ENCODE measurements around the gene COA8.

The COA8 gene

DNA sequence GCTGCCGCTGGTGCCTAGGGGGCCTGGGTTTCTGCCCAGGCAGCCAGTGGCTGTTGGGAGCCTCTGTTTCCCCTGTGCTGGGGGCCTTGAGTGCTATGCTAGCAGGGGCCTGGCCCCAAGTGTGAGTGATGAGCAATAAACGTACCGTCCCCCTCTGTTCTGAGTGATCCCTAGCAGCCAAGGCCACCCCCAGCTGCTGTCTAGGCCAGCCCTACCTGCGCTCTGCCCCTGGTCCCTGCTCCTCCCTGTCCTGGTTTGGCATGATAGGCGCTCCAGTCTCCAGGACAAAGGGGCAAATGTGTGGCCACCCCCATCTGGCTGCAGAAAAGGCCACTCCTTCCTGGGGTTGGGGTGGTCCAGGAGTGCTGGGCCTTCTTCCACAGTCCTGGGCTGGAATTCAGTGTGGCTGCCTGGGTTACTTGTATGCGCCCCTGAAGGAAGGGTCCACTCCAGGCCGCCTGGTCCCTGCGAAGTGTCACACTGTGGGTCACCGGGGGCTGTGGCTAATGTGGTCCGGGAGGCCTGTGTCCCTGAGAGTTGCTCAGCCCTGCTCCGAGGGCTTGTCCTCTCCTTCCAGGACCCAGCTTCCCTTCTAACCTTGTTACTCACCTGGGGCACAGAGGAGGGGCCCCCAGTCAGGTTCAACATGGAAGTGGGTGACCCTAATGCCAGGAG is 26.7 kb upstream of the COA8 start:
- no peak for DNase-seq (ENCODE audit: low read depth, low spot score)
- H3K27ac ChIP-seq: no peak overlapping the region

DNA sequence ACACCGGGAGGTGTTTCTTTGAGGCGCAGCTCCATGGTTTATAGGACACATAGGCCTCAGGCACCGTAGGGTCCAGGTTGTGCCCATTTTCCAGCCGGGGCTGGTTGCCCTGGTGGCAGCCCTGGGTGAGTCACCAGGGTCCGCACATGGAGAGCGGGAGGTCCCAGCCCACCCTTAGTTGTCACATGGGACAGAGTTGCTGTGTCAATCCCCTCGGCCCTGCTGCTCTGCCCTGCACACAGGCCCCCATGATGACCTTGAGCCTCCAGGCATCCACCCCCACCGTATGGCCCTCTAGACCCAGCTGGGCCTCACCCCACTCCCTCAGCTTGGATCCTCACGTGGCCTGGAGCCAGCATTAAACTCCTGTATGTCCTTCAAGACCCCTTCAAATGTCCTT is 26.1 kb upstream of the COA8 start:
- H3K27ac ChIP-seq: peak overlapping the region; percentile 42
- no peak for DNase-seq (ENCODE audit: low read depth, low spot score)

DNA sequence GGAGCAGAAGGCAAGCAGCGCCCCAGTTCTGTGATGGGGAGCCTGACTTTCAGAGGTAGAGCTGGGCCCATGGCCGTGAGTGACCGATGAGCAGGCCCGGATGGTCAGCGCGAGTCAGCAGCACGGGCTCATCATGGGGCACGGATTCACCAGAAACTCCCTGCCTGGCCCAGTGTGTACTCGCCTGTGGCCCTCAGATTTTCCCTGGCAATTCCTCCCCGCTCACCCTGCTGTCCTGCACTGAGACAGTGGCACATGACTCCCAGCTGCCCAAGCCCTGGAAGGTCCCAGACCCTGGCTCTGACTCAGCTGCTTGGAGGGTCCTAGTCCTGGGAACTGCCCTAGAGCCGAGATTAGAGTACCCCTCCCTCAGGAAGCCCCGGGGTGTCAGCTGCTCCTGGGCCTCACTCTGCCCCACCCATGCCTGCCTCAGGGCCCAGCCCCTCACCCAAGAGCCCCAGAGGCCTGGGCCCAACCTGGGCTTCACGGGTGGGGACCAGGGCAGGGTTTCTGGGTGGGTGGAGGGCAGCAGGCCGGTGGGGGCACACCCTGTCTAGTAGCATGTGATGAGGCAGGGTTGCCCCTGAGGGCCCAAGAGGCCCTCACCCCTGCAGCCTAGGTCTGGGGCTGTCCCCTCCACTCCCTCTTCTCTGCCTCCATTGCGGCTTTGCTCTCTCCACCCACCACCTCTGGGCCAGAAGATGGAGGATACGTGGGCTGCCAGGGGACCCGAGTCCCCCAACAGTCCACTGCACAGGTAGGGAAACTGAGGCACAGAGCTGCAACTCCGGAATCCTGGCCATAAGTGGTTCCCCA is 25.4 kb upstream of the COA8 start:
- no peak for DNase-seq (ENCODE audit: low read depth, low spot score)
- H3K27ac ChIP-seq: peak overlapping the region; percentile 42

DNA sequence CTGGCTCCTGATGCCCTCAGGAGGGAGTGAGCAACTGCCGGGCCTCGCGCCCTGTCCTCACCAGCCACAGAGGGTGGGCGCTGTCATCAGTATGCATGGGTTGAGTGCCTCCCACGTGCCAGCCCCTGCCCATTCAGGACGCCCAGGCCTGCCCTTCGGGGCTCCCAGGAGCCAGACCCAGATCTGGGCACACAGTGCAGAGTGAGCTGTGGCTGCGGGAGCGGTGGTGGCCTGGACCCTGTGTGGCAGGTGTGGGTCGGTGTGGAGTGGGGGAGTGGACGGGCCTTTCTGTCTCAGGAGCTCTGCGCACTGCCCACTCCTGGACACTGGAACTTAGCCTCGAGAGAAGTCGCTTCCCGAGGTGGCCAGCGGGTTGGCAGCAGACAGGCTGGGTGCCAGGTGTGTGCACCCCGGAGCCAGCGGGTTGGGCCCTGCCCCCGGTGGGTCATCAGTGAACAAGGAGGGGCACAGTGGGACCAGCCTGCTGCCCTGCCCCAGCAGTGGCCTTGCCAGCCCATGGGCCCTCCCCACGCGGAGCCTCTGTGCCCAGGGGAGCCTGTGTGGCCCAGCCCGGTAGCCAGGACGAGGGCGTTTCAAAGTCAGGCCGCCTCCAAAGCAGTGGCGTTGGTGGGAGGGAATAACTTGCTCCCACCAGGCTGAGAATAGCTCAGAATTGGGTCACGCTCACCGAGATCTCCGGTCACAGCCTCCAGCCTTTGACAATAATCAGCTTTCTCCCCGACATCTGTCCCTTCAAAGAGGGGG is 24.3 kb upstream of the COA8 start:
- H3K27ac ChIP-seq: peak overlapping the region; percentile 99
- DNase-seq (ENCODE audit: low read depth, low spot score): no peak

DNA sequence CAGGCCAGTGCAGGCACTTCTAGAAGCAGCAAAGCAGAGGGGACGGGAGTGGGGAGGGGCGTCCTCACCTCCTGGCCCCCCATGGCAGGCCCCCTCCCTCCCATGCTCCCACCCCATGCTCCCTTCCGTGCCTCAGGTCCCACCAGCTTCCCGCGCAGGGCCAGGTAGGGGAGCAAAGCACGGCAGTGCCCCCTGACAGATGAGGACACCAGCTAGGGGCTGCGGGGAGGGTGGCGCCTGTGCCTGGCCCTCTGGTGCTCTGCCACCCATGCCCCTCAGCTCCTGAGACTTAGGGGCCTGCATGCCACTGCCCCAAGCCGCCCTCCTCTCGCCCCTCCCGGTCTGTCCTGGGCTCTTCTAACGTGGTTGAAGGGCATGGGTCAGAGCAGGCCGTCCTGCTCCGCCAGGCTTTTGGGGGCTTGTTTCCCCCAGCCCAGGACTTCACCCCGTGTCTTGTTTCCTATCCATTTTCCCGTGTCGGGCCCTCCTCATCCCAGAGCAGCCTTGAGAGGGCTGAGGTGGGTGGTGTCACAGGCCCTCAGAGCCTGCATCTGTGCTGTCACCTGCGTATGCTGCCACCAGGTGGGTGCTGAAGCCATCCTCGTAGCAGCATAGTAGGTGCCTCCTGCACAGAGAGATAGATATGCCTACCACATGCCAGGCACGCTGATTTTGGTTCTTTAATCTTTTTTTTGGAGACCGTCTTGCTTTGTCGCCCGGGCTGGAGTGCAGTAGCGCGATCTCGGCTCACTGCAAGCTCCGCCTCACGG is 23.5 kb upstream of the COA8 start:
- peak overlapping the region; percentile 99 for H3K27ac ChIP-seq
- DNase-seq (ENCODE audit: low read depth, low spot score): no peak

DNA sequence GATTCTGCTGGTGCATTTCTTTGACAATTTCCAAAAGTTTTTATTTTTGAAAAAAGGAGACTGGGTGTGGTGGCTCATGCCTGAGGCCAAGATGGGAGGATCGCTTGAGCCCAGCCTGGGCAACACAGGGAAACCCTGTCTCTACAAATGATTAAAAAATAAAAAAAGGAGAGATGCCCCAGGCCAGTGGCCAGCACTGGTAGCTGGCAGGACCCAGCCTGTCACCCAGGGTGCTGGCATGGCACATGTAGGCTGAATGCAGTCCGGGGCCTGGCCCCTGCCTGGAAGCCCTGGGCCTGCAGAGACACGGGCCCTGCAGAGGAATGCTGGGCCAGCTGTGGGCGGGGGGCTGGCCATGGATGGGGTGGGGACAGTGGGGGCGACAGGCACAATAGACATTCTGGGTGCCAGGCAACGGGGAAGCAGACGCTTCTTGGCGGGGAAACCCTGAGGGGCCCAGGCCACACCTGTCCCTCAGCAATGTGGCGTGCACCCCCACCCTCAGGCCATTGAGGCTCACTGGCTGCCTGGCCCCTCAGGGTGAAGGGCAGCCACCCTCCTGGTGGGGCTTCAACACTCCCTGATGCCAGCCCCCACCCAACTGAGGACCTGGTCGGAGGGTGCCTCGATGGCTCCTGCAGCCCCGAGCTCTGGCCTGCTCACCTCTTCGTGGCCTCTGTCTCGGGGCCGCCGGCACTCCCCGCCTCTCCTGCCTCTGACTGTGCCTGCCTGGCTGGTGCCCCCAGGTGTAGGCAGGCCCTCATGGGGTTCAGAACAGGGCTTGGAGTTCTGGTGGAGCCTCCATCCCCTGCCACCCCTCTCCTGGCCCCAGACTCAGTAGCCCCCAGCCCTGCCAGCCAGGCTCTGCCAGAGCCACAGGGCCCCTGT is 21.7 kb upstream of the COA8 start:
- peak overlapping the region; percentile 99 for H3K27ac ChIP-seq
- DNase-seq (ENCODE audit: low read depth, low spot score): no peak

DNA sequence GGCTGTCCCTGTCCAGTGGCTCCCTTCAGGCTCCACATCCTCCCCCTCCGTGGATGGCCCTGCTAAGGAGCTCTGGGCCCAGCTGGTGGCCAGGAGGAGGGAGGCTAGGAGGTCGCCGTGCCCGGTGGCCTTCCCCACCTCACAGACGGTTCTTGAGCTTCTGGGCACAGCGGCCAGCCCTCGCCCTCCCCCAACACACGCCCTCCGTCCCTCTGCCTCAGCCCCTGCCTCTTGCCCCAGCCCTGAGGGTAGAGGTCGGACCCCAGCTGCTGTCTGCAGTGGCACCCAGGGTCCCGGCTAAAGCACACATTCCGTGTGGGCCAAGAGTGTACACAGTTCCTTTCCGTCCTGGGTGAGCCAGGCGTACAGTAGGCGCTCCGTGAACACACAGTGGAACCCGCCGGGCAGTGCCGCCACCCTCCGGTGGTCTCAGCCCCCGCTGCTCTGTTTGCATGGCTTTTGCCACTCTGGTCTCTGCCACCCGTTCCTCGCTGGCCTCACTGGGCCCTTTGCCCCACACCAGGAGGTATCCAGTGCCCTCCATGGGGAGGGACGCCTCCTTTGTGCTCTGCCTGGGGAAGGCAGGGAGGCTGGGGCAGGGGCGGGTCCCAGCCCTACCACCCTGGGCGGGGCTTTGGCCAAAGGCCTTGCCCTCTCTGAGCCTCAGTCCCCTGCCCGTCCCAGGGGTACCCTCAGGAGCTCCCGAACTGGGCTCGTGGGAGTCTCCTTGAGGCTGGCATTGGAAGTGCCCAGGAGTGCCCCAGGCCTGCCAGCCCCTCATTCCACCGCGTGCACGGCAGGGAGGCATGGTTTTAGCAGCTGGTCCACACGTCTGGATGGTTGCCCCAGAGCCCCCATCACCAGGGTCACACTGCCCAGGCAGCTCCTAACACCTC is 20.8 kb upstream of the COA8 start:
- peak overlapping the region; percentile 99 for H3K27ac ChIP-seq
- DNase-seq (ENCODE audit: low read depth, low spot score): no peak

DNA sequence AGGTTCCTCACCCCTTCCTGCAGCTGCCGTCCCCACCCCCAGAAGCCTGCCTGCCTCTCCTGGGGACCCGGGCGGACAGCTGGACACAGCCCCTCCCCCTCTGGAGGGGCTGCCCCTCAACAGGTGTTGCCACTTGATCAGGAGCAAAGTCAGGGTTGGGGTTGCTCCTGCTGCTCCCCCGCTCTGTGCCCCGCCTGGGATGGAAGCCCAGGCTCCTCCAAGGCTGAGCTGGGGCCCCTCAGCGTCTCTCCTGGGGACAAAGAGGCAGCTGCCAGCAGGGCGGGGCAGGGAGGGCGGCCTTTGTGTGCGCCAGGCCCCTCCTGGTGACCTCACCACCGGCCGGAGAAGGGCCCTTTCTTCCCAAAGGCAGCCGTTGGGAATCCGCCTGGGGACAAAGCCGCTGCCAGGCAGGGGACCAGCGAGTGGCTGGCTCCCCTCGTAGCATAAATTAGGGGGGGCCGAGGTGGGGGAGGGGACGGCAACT is 20.1 kb upstream of the COA8 start:
- peak overlapping the region; percentile 99 for H3K27ac ChIP-seq

DNA sequence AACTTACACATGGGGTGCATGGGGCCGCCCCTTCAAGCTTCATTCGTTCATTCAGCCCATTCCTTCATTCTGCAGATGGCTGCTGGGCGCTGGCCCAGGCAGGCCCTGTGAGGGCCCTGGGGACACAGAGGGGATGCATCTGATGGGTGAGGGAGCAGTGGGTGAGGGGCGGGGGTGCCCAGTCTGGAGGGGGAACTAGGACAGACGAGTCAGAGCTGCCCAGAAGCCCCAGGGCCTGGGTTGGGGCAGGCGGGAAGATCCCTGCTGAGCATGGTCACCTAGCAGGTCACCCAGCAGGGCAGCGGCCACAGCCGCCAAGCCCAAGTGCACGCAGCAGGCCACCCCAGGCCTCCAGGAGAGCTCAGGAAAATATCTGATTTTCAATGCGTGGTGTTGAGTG is 19.6 kb upstream of the COA8 start:
- no peak overlapping the region for H3K27ac ChIP-seq
- DNase-seq (ENCODE audit: low read depth, low spot score): no peak

More for the DNA sequence above, 20.1 kb upstream of the COA8 start:
- no peak for DNase-seq (ENCODE audit: low read depth, low spot score)

DNA sequence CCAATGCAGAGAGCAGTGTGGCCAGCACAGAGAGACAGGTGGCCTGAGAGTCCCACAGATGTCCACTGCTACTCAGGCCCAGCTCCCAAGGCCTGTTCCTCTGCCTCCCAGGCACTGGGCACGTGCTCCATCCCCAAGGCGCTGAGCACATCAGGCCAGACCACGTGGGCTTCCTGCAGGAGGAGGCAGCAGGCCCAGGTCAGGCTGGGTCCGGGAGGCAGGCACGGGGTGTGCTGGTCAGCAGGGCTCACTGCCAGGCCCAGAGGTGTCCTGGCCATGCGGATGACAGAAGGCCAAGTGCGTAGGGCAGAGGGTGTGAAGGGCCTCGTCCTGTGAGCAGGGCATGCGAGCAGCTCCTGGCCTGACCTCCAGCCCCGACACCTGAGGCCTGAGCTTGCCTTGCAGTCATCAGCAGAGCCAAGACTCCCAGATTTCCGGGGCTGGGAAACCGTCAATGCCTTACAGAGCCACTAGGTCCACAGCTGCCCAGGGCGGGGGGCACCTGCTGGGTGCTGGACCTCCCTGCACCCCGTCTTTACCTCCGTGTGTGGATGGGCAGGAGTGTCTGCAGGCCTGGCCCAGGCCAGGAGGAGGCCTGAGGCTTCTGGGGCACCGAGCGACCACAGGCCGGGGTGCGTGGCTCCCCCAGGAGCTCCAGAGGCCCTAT is 18.9 kb upstream of the COA8 start:
- H3K27ac ChIP-seq: no peak overlapping the region
- no peak for DNase-seq (ENCODE audit: low read depth, low spot score)

DNA sequence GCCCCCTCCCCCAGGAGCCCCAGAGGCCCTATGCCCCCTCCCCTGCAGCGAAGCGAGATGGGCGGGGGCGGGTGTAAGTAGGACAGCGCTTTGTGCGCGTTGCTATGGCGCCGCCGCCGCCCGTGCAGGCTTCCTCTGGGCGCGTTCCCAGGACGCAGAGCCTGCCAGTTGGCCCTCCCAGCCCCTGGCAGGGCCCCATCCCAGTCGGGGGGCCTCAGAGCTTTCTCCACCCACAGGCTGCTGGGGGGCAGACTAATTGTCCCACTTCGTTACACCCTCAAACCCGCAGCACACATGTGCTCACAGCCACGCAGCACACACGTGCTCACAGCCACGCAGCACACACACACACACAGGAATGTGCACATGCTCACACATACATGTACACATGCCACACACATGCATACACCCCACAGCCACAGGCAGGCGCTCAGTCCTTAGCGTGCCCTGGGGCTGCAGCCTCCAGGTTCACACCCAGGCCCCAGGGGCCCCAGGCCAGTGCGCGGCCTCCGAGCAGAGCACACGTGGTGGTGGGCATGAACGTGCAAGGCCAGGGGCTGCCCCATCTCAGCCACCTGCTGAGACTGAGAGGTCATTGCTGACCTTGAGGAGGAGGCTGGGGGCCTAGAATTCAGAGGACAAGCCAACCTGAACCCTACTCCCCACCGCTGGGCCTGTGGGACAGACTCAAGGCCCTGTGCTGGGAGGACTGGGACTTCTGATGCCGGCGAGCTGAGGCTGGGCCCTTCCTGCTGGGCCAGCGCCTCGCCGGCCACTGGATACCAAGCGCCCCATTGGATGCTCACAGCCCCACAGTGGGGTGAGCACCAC is 18.2 kb upstream of the COA8 start:
- no peak for DNase-seq (ENCODE audit: low read depth, low spot score)
- no peak overlapping the region for H3K27ac ChIP-seq

DNA sequence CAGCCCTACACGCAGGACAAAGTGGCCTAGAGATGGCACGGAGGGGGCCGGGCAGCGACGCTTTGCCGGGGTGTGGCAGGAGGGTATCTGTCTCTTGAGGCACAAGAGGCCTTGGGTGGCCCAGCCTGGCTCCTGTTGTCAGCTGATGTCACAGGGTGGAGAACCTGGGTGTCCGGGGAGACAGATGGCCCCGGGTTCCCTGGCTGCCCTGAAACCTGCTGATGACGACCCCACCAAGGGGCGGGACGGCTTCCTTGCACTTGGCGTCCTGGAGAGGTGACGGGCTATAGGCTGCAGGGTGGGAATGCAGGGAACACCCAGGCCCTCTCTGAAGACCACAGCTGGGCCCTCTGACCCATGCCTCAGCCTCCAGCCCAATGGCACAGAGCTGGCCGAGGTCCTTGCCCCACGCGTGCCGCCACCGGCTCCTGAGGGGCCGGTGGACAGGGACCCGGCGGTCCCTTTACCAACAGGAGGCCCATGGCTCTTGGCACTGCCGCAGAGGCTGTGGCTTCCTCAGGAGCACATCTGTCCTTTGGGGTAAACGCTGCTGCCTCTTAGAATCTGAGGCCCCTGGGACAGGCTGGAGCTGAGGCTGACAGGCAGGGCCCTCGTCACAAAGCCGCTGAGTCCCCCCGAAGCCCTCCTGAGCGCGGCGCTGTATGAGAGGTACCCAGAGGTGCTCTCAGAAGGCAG is 17.4 kb upstream of the COA8 start:
- no peak for DNase-seq (ENCODE audit: low read depth, low spot score)
- H3K27ac ChIP-seq: no peak overlapping the region

DNA sequence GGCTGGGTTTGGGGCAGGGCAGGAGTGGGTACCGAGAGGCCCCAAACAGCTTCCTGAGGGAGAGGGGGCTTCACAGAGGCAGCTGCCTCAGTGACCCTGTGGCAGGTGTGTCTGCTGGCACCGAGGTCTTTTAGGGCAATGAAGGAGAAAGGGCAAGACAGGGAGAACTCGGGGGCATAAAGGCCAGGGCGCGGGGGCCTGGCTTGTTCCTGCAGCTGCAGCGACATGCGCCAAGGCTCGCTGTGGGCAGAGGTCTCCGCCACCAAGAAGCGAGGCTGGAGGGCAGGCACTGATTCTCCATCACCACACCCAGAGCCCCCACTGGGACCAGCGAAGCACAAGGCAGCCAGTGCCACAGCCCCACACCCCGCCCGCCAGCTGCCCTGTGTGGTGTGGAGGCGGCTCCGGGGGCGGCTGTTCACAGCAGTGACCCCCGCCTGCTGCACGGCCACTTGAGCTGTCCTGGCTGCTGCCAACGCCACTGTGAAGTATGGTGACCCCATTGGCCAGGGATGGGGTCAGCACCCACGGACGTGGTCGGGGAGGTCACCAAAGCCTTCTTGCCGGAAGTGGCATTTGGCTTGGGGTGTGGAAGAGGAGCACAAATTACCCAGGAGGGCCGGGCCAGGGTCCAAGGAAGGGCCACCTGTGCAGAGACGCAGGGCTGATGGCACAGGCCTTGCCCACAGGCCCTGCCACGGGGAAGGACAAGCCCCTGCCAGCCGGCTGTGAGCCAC is 16.7 kb upstream of the COA8 start:
- no peak for DNase-seq (ENCODE audit: low read depth, low spot score)
- H3K27ac ChIP-seq: no peak overlapping the region

DNA sequence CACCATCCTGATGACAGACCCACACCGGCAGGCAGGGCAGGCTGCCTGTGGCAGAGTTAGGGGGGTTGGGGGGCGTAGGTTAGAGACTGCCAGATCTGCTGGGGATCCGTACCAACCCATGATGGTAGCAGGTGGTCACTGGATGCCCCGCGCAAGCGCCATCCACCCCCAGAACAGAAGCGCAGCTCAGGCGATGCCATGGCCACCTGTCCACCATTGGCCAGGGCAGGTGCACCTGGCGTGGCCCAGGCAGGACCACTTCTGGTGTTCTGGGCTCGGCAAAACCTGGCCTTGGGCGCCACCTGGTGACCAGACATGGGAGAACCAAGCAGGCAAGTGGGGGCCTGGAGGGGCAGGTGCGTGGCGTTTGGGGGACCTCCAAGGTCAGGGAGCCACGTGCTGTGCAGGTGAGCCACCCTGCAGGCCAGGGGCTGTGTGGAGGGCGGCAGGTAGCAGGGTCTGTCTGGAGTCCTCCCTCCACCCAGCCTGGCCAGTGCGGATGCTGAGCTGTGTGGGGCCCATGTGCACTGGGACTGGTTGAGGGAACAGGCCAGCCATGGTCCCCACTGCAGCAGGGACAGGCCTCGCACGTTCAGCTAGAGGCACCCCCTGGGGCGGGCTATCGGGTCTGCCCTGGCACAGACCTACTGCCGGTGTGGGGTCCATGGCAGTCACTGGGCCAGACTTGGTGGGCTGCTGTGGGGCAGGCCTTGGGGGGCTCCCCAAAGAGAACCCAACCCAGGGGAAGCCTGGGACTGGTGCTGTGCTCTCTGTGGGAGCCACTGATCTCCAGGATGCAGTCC is 15.9 kb upstream of the COA8 start:
- DNase-seq (ENCODE audit: low read depth, low spot score): no peak
- H3K27ac ChIP-seq: no peak overlapping the region

DNA sequence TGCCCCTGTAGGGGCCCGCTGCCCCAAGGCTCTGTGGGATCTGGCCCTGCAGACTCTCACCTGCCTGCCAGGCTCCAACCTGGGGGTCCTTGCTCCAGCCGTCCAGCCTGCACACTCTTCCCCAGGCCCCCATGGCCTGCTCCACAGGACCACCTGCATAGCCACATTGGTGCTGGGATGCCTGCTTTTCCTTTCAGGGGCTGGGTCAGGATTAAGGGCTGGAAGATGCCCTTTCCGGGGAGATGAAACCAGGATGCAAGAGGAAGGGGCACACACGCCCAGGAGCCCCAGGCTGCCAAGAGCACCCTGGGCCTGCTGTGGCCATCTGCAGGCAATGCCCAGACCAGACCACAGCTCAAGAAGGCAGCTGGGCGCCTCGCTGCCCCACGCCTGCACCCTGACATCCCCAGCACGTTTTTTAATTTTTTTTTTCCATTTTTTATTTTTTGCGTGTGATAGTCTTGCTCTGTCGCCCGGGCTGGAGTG is 15.3 kb upstream of the COA8 start:
- no peak overlapping the region for H3K27ac ChIP-seq
- DNase-seq (ENCODE audit: low read depth, low spot score): no peak

All from epithelial cell of prostate (primary cell).